ENCODE data around the gene RLF.
"Not testable (repeated sequence)": the region's sequence is repeated elsewhere in the genome, so short reads cannot be mapped to it uniquely, and the experiment has no call there.

RLF gene

GRCh38 chr1:40218333-40218732 is 57.1 kb downstream of the RLF start:
- no peak overlapping the region for H3K4me3 ChIP-seq (ENCODE audit: low read depth, low read length)
- TF ChIP-seq MYC (IDR thresholded peaks at IDR 0.05; ENCODE audit: low read depth, low read length) (no peak), POLR2A (IDR thresholded peaks at IDR 0.05; ENCODE audit: extremely low read depth, insufficient read length) (no peak), CTCF (IDR thresholded peaks at IDR 0.05; ENCODE audit: low read depth, low read length) (no peak), MAX (IDR thresholded peaks at IDR 0.05; ENCODE audit: low read depth, low read length) (no peak)
- no peak for DNase-seq (ENCODE audit: low read depth)

GRCh38 chr1:40221471-40221905 is 60.3 kb downstream of the RLF start:
- DNase-seq (ENCODE audit: low read depth), result not testable (repeated sequence)

GRCh38 chr1:40221977-40222772 is 61.0 kb downstream of the RLF start:
- TF ChIP-seq MYC (IDR thresholded peaks at IDR 0.05; ENCODE audit: low read depth, low read length) (no peak), POLR2A (IDR thresholded peaks at IDR 0.05; ENCODE audit: extremely low read depth, insufficient read length) (no peak), CTCF (IDR thresholded peaks at IDR 0.05; ENCODE audit: low read depth, low read length) (no peak), MAX (IDR thresholded peaks at IDR 0.05; ENCODE audit: low read depth, low read length) (no peak)
- no peak overlapping the region for H3K4me3 ChIP-seq (ENCODE audit: low read depth, low read length)
- no peak for DNase-seq (ENCODE audit: low read depth)

More at GRCh38 chr1:40221471-40221905, 60.3 kb downstream of the RLF start:
- not testable (repeated sequence) for H3K4me3 ChIP-seq (ENCODE audit: low read depth, low read length)

GRCh38 chr1:40224040-40224439 is 62.9 kb downstream of the RLF start:
- no peak for DNase-seq (ENCODE audit: low read depth)
- no peak for TF ChIP-seq MYC (IDR thresholded peaks at IDR 0.05; ENCODE audit: low read depth, low read length)
- no peak for TF ChIP-seq MAX (IDR thresholded peaks at IDR 0.05; ENCODE audit: low read depth, low read length)
- no peak for TF ChIP-seq CTCF (IDR thresholded peaks at IDR 0.05; ENCODE audit: low read depth, low read length)
- TF ChIP-seq POLR2A (IDR thresholded peaks at IDR 0.05; ENCODE audit: extremely low read depth, insufficient read length), result no peak

GRCh38 chr1:40226192-40226591 is 65.0 kb downstream of the RLF start:
- DNase-seq (ENCODE audit: low read depth), result no peak
- TF ChIP-seq MAX (IDR thresholded peaks at IDR 0.05; ENCODE audit: low read depth, low read length), result no peak
- TF ChIP-seq MYC (IDR thresholded peaks at IDR 0.05; ENCODE audit: low read depth, low read length), result no peak
- TF ChIP-seq POLR2A (IDR thresholded peaks at IDR 0.05; ENCODE audit: extremely low read depth, insufficient read length), result no peak
- no peak for TF ChIP-seq CTCF (IDR thresholded peaks at IDR 0.05; ENCODE audit: low read depth, low read length)
- no peak overlapping the region for H3K4me3 ChIP-seq (ENCODE audit: low read depth, low read length)

More at GRCh38 chr1:40224040-40224439, 62.9 kb downstream of the RLF start:
- no peak overlapping the region for H3K4me3 ChIP-seq (ENCODE audit: low read depth, low read length)

- no peak overlapping the region for H3K4me3 ChIP-seq (ENCODE audit: low read depth, low read length)
- TF ChIP-seq POLR2A (IDR thresholded peaks at IDR 0.05; ENCODE audit: extremely low read depth, insufficient read length) (no peak), CTCF (IDR thresholded peaks at IDR 0.05; ENCODE audit: low read depth, low read length) (no peak), MYC (IDR thresholded peaks at IDR 0.05; ENCODE audit: low read depth, low read length) (no peak), MAX (IDR thresholded peaks at IDR 0.05; ENCODE audit: low read depth, low read length) (no peak)
- DNase-seq (ENCODE audit: low read depth), result no peak
These were observed 71.3 kb downstream of the RLF start for GRCh38 chr1:40232444-40232843.
